SK-N-SH (cell line): ENCODE results near the gene TRAPPC6A. TPM values are rescaled to one million over a fixed set of nuclear protein-coding genes. Genes with fewer than 3 reads are reported as not detected.
"Not testable (repeated sequence)": the region's sequence is repeated elsewhere in the genome, so short reads cannot be mapped to it uniquely, and the experiment has no call there.

Experiments
- CTCF ChIA-PET: fragments of 300-600, 350-600 bp; formaldehyde crosslinking; extraction: SDS; loops from one replicate; lab custom pipeline; 2021; lab: Yijun Ruan, JAX
- POLR2A ChIA-PET: fragments of 350-600 bp; sonication (Branson Sonifier 250); formaldehyde crosslinking; extraction: SDS; loops from one replicate; lab custom pipeline; 2020; ENCODE audit warnings: antibody characterized with exemption, inconsistent platforms; lab: Yijun Ruan, JAX
- DNase-seq: peaks from one replicate; pipeline ENCODE4 v3.0.0; 2012
- H2AFZ ChIP-seq: fragments of 200-600 bp; sonication (generic); 2 replicates; pipeline ENCODE4 v1.8.1; 2016; ENCODE audit warnings: antibody characterized with exemption, mild to moderate bottlenecking, low read depth
- H3F3A ChIP-seq: fragments of 200-600 bp; sonication (generic); replicated peaks from 2 replicates; pipeline ENCODE3; 2016; ENCODE audit warnings: antibody characterized with exemption, mild to moderate bottlenecking; ENCODE audit not compliant: insufficient read depth
- H3K27ac ChIP-seq, 2 experiments: fragments of 200-500 bp in 1 of 2; fragments of 200-600 bp in 1 of 2; sonication (Bioruptor generic) in 1 of 2; sonication (generic), shearing (Covaris generic) in 1 of 2; 2 replicates each; pipeline versions ENCODE4 v1.5.1 to v1.6.1; 2014 to 2016; ENCODE audit warnings: low read depth in 2 of 2, inconsistent platforms in 1 of 2, low read length in 1 of 2, mild to moderate bottlenecking in 1 of 2, mixed read lengths in 1 of 2
- H3K27me3 ChIP-seq: fragments of 200-600 bp; sonication (generic), shearing (Covaris generic); 2 replicates; pipeline ENCODE4 v1.6.1; 2016; ENCODE audit warnings: mixed run types; ENCODE audit not compliant: insufficient read depth
- H3K36me3 ChIP-seq, 2 experiments: fragments of 200-500 bp in 1 of 2; fragments of 200-600 bp in 1 of 2; sonication (Bioruptor generic) in 1 of 2; sonication (generic) in 1 of 2; replicated peaks in 1 of 2; 2 replicates each; pipeline versions ENCODE3 to v1.5.1; 2014 to 2016; ENCODE audit warnings: low read length in 1 of 2, mild to moderate bottlenecking in 1 of 2; ENCODE audit not compliant: insufficient read depth in 2 of 2, control insufficient read depth in 1 of 2
- H3K4me1 ChIP-seq, 2 experiments: fragments of 200-500 bp in 1 of 2; fragments of 200-600 bp in 1 of 2; sonication (Bioruptor generic) in 1 of 2; sonication (generic), shearing (Covaris generic) in 1 of 2; 2 replicates each; pipeline versions ENCODE4 v1.5.1 to v1.6.1; 2014 to 2016; ENCODE audit warnings: low read depth in 1 of 2, low read length in 1 of 2, mixed run types in 1 of 2; ENCODE audit not compliant: insufficient read depth in 2 of 2, control insufficient read depth in 1 of 2
- H3K4me2 ChIP-seq: fragments of 200-600 bp; sonication (generic), shearing (Covaris generic); 2 replicates; pipeline ENCODE4 v1.6.1; 2017; ENCODE audit warnings: mixed run types
- H3K4me3 ChIP-seq, 2 experiments: fragments of 200-500 bp in 1 of 2; fragments of 200-600 bp in 1 of 2; sonication (Bioruptor generic) in 1 of 2; sonication (generic), shearing (Covaris generic) in 1 of 2; 2 replicates each; pipeline versions ENCODE4 v1.5.1 to v1.8.1; 2014 to 2016; ENCODE audit warnings: low read depth in 2 of 2, inconsistent platforms in 1 of 2, low read length in 1 of 2, mild to moderate bottlenecking in 1 of 2, mixed read lengths in 1 of 2, moderate library complexity in 1 of 2
- H3K79me2 ChIP-seq: fragments of 200-600 bp; sonication (generic); 2 replicates; pipeline ENCODE4 v1.8.1; 2017; ENCODE audit warnings: mild to moderate bottlenecking; ENCODE audit not compliant: insufficient read depth
- H3K9ac ChIP-seq: fragments of 200-600 bp; sonication (generic); 2 replicates; pipeline ENCODE4 v1.6.1; 2017; ENCODE audit warnings: mixed run types
- H3K9me2 ChIP-seq: fragments of 200-600 bp; sonication (generic); 2 replicates; pipeline ENCODE4 v1.6.1; 2017; ENCODE audit warnings: mixed run types
- H3K9me3 ChIP-seq: fragments of 200-600 bp; sonication (generic); 2 replicates; pipeline ENCODE4 v1.6.1; 2017; ENCODE audit warnings: mixed run types, mild to moderate bottlenecking, moderate library complexity
- H4K20me1 ChIP-seq: fragments of 200-600 bp; sonication (generic); 2 replicates; pipeline ENCODE4 v1.6.1; 2017; ENCODE audit warnings: mild to moderate bottlenecking, mixed run types; ENCODE audit not compliant: insufficient read depth
- FOSL2 ChIP-seq: IDR thresholded peaks from 2 replicates; pipeline ENCODE4 v1.4.0; 2012; ENCODE audit warnings: low read depth, mild to moderate bottlenecking, moderate library complexity, borderline replicate concordance
- FOXJ3 ChIP-seq: sonication (generic); formaldehyde crosslinking; IDR thresholded peaks from 2 replicates; pipeline ENCODE4 v1.5.1; 2020; ENCODE audit warnings: mild to moderate bottlenecking, missing genetic modification reagents
- GABPA ChIP-seq: IDR thresholded peaks from 2 replicates; pipeline ENCODE4 v1.4.0; 2012; ENCODE audit warnings: low read depth, mild to moderate bottlenecking
- NRF1 ChIP-seq: IDR thresholded peaks from 2 replicates; pipeline ENCODE4 v1.6.1; 2012; ENCODE audit warnings: low read depth, mild to moderate bottlenecking, low read length
- RAD21 ChIP-seq: IDR thresholded peaks from 2 replicates; pipeline ENCODE4 v1.6.1; 2012; ENCODE audit warnings: mild to moderate bottlenecking, low read length
- RXRA ChIP-seq: IDR thresholded peaks from 2 replicates; pipeline ENCODE4 v1.4.0; 2012; ENCODE audit warnings: low read depth, mild to moderate bottlenecking, borderline replicate concordance
- SMC3 ChIP-seq: IDR thresholded peaks from 2 replicates; pipeline ENCODE4 v1.6.1; 2012; ENCODE audit warnings: low read depth, low read length, improper control_type of control experiment
- TEAD4 ChIP-seq: IDR thresholded peaks from 2 replicates; pipeline ENCODE4 v1.4.0; 2012; ENCODE audit warnings: mild to moderate bottlenecking, borderline replicate concordance; ENCODE audit not compliant: insufficient read depth
- YY1 ChIP-seq: IDR thresholded peaks from 2 replicates; pipeline ENCODE4 v1.4.0; 2012; ENCODE audit warnings: low read depth, mild to moderate bottlenecking
- WGBS: methylation state at CpG from one replicate; pipeline ENCODE4 v1.1.6; 2017; ENCODE audit warnings: low lambda C conversion rate; 5-methylcytosine and 5-hydroxymethylcytosine counted together
- polyA plus RNA-seq, 3 experiments: library from polyadenylated mRNA; depleted of rRNA; stranded (reverse); fragments of >200 nt; gene quantifications; 2 replicates each; pipeline ENCODE4 v1.2.3, GENCODE V29; 2012
- TF ChIP-seq, protein P1 (sequence below): IDR thresholded peaks from 2 replicates; pipeline ENCODE4 v1.4.0; 2012; ENCODE audit warnings: low read depth, borderline replicate concordance
- TF ChIP-seq, protein P2 (sequence below): fragments of 150-350 bp; IDR thresholded peaks from 2 replicates; pipeline ENCODE4 v1.6.1; 2017; ENCODE audit warnings: antibody characterized with exemption, low read length, low read depth, borderline replicate concordance
- TF ChIP-seq, protein P3 (sequence below): IDR thresholded peaks from 2 replicates; pipeline ENCODE4 v1.4.0; 2012; ENCODE audit warnings: low read depth

Gene TRAPPC6A
- polyA plus RNA-seq, 1 of the 3 experiments (the other 2 are of a cell fraction), result 59.0 TPM

DNA sequence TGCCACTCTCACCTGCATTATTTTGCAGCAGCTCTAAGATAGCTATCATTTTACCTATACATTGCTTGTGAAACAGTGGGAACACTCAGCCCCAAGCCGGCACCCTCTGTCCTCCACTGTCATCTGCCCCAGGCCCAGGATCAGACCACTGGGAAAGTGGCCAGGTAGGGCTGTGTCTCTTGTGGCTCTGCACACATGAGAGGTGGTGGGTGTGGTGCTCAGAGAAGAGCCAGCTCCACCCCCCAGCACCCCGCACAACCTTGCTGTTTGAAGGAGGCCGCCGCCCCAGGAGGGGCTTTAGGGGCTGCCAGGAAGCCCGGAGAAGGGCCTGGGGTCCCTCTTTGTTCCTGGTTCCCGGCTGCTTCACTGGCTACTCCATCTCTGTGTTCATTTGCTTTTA, 58.5 kb downstream of the TRAPPC6A start:
- no peak for DNase-seq
- TF ChIP-seq, protein P1, sequence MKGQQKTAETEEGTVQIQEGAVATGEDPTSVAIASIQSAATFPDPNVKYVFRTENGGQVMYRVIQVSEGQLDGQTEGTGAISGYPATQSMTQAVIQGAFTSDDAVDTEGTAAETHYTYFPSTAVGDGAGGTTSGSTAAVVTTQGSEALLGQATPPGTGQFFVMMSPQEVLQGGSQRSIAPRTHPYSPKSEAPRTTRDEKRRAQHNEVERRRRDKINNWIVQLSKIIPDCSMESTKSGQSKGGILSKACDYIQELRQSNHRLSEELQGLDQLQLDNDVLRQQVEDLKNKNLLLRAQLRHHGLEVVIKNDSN, result no peak
- no peak for TF ChIP-seq NRF1
- no peak for TF ChIP-seq RXRA
- TF ChIP-seq FOSL2, result no peak
- TF ChIP-seq FOXJ3 (CRISPR knock-in tag), result no peak
- TF ChIP-seq TEAD4, result no peak
- TF ChIP-seq YY1, result no peak
- TF ChIP-seq, protein P2, sequence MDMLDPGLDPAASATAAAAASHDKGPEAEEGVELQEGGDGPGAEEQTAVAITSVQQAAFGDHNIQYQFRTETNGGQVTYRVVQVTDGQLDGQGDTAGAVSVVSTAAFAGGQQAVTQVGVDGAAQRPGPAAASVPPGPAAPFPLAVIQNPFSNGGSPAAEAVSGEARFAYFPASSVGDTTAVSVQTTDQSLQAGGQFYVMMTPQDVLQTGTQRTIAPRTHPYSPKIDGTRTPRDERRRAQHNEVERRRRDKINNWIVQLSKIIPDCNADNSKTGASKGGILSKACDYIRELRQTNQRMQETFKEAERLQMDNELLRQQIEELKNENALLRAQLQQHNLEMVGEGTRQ, result no peak
- TF ChIP-seq RAD21, result no peak
- TF ChIP-seq, protein P3, sequence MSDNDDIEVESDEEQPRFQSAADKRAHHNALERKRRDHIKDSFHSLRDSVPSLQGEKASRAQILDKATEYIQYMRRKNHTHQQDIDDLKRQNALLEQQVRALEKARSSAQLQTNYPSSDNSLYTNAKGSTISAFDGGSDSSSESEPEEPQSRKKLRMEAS, result no peak
- TF ChIP-seq GABPA, result no peak
- TF ChIP-seq SMC3, result no peak
- Histone ChIP-seq H3K27me3 (no peaks in the 10 kb centered on the region), H3F3A (no peaks in the 10 kb centered on the region), H3K36me3 (no peaks in the 10 kb centered on the region), H3K9me2 (no peaks in the 10 kb centered on the region), H3K9ac (no peak overlapping the region), H3K27ac (no peak overlapping the region), H3K4me1 (peaks cover 0 to 22% of the 10 kb centered on the region in 2 experiments; a peak in 1 of 4 replicates), H2AFZ (no peak overlapping the region), H4K20me1 (peaks cover 93% of the 10 kb centered on the region), H3K4me3 (no peak overlapping the region), H3K9me3 (no peaks in the 10 kb centered on the region), H3K4me2 (no peak overlapping the region), H3K79me2 (peaks cover 75% of the 10 kb centered on the region)
- 94% methylated on average over 6 of the region's 6 CpGs for WGBS
- ChIA-PET POLR2A (no interaction called here), CTCF (interaction anchor here (0.8 kb wide), 1 partner anchor 24 kb away, joined by 5 read pairs; no protein-coding TSS in a partner anchor)

DNA sequence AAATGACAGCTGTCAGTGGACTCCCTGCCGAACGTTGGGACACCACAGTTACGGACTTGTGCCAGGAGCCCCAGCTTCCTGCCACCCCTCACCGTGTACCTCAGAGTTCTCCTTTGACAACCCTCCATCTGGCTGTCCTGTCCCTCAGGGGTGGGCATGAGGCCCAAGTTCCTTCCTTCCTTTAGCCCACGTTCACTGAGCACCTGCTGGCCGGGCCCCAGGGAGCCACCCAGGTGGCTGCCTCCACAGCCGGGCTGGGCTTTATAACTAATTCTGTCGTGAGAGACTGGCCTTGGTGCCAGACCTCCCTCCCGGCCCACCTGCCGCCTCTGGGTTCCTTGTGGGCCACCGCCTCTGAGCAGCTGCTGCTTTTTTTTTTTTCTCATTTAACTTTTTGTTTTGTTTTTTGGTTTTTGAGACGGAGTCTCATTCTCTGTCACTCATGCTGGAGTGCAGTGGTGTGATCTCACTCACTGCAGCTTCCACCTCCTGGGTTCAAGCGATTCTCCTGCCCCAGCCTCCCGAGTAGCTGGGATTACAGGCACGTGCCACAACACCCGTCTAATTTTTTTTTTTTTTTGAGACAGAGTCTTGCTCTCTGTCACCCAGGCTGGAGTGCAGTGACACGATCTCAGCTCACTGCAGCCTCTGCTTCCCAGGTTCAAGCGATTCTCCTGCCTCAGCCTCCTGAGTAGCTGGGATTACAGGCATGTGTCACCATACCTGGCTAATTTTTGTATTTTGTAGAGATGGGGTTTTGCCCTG, 59.3 kb downstream of the TRAPPC6A start:
- H3K9me2 ChIP-seq, H3K36me3 ChIP-seq, H3K27me3 ChIP-seq, H3F3A ChIP-seq, DNase-seq, H2AFZ ChIP-seq, H3K27ac ChIP-seq, H3K9ac ChIP-seq, H3K4me2 ChIP-seq, POLR2A ChIA-PET, H3K9me3 ChIP-seq, H3K4me3 ChIP-seq: not testable (repeated sequence)
- CTCF ChIA-PET, result interaction anchor here (0.8 kb wide), 1 partner anchor 25 kb away, joined by 5 read pairs; no protein-coding TSS in a partner anchor
- WGBS, result 83% methylated on average over 15 of the region's 18 CpGs
- H3K4me1 ChIP-seq, result peaks cover 0 to 21% of the 10 kb centered on the region in 2 experiments; a peak in 1 of 4 replicates
- H3K79me2 ChIP-seq, result peaks cover 83% of the 10 kb centered on the region
- H4K20me1 ChIP-seq, result peaks cover 95% of the 10 kb centered on the region
